HuH-7.5 (cell line): ENCODE data around the gene VPS72.

Experiments
- DNase-seq: peaks from one replicate; pipeline ENCODE4 v3.0.0; 2011; ENCODE audit warnings: low spot score

VPS72 gene

DNA sequence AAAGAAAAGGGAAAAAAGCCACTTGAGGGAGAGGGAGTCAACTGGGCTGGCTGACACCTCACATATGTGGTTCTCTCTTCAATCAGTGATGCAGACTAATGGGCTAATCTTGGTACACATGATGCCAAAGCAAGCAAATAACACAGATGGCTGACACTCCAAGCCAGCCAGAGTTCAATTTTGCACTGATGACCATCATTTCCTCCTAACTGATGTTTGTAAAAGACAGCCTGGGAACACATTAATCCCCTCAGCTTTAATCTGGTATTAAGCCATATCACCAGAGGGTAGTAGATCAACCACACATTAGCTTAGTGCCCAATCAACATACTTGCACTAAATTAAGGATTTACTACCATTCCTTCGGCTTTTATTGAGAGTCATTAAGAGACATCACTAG lies 2.8 kb downstream of the VPS72 start:
- DNase-seq: no peak

DNA sequence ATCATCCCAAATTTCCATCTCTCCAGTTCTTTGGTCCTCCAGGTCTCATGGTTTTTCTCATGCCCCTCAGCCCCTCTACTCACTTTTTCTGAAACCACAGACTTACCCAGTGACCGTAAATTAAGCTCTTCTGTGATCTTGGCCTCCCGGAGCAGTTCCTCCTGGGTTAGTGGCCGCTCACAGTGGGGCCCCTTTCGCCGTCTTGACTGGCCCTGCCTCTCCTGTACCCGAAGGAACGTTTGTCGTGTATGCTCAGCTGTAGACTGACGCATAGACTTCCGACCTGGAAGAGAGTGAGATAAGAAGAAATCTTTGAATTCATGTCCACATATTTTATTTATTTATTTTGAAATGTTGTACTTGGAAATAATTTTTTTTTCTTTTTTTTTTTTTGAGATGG lies 5.8 kb downstream of the VPS72 start:
- no peak for DNase-seq

DNA sequence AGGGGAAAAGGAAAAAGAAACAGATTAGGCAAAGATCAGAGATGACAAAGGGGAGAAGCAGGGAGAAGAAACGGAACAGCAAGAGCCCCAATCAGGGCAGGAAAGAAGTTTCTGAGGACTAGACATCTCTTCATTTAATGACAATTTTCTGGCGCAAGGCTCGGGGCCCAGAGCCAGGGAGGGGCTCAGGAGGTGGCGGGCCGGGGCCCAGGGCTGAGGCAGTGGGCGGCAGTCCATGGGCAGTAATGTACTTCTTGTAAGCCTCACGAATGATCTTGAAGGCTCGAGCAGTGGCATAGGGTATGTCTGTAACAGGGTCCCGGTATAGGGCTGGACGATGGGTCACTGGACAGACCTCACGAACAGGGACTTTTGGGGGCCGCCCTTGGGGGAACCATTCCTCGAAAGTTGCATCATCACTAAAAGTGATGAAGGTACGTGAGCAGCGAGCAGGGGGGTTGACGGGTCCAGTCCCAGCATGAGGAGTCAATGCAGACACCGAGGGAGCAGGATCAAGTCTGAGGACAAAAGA lies 13.4 kb downstream of the VPS72 start:
- no peak for DNase-seq

DNA sequence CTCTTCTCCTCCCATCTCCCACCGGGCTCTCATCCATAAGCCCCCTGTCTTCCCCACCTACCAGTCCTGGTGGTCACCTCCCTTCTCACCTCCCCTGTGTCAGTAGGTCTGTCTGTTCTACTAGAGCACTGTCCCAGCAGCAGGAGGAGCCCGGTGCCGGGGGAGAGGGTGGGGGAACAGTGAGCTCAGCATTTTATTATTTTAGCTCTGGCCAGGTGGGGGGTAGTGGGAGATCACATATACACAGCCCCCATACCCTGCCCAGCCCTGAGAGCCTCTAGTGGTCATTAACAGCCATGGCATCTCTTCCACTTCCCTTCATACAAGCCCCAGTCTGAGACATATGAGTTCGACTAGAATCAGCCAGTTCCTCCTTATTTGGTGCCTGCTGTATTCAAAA lies 14.1 kb downstream of the VPS72 start, which contains the start of gene TMOD4:
Gene TMOD4, minus strand, starts transcription at position 119 of the 400 bp plus-strand sequence. CDS start 1,106 bp downstream, outside the sequence.
- DNase-seq: peak; percentile 30

DNA sequence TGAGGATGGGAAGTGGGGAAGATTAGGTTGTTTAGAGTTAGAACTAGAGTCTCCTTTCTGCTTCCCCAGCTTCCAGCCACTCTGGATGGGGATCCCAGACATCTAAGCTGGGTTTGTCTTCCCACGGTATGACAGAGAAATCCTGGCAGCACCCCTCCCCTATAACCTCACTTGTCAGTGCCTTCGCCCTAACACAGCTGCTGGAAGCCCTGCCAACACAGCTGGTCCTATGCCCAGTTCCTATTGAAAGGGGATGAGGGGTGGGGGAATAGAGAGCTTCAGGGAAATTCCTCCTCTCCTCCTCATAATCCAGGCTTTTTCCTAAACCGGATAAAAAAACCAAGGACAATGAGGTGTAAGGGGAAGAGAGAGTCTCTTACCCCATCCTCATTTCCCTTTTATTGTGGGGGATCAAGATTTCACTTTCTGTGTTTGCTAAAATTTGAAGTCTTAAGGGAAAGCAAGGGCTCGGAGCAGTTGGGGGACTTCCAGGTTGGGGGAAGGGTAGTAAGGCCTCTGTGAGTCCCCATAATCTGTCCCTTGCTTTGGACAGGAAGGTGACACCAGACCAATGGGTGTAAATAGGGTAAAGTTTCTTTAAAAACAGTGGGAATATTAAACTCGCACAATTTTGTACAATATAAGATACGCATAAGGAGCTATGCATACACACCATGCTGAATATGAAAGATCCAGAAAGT lies 14.8 kb downstream of the VPS72 start:
- no peak for DNase-seq

DNA sequence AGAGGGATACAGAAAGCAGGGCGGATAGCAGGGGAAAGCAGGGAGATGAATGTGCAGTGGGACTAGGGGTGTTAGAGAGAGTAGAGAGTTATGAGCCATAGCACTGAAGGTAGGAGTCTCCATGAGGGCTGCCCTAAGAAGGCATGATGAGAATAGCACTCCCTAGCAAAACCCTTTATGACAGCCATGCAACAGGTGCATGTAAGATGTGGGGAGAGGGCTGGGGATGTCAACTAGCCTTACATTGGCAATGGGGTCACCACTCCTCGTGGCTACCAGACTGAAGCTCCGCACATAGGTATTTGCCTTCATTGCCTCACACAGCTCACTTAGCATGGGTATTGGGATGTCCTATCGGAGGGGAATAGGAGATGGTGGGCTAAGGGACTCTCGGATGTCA lies 18.8 kb downstream of the VPS72 start:
- DNase-seq: no peak

DNA sequence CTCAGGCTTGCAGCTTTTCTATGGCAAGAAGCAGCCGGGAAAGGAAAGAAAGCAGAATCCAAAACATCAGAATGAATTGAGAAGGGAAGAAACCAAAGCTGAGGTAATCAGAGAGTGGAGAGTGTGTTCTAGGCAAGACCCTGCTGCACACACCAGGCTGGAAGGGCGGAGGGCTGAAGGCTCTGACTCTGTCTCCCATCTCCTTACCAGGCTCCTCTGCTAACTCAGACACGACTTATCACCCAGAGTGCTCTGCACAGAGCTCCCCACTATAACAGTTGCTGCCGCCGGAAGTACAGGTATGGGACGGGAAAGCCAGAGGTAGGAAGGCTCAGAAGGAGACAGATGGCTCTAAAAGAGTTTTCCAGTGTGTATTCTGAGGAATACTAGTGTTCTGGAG lies 22.9 kb downstream of the VPS72 start:
- DNase-seq: no peak

DNA sequence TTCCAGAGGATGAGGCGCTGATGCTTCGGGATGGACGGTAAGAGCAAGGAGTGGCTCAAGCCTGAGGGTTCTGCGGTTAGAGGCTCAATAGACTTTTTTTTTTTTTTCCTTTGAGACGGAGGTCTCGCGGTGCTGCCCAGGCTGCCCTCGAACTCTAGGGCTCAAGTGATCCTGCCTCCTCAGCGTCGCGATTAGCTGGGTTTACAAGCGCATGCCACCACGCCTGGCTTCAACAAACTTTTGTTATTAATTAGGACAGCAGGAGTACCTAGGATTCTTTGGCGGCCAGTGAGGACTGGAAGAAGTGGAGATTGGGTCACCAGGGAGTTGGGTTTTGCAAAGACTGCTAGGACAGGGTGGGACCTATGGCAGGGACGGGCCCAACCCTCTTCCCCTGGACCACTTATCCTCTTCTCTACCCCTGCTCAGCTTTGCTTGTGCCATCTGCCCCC lies 23.5 kb downstream of the VPS72 start:
- DNase-seq: no peak

DNA sequence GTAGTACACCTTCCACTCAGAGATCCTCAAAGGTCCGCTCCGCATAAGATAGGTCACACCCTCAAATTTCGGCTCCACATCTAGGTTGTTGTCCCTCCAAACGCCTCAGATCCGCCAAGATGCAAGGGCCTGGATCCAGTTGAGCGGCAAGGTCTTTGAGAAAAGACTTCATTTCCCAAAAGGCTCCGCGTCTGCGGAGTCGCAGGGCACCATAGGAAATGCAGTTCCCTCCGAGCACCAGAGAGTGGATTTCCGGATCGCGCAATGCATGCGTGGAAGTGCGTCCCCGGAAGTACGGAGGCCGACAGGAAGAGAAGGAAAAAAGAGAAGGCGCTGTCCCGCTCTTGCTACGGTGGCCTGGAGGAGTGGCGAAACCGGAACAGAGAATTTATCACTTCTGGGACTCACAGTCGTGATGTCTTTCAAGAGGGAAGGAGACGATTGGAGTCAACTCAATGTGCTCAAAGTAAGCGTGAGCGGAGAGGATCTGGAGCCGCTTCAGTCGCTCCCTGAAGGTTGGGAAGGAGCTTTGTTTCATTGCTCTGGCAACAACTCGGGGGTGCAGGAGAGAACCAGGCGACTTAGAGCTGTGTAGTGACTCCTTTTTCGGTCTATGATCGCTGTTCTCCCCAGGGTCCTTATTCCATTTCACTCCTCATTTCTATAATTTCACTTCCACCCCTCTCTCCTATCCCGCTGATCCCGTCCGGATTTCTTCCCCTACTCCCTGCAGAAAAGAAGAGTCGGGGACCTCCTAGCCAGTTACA lies 24.1 kb downstream of the VPS72 start, which contains the start of the genes LYSMD1 and SCNM1:
Gene LYSMD1, minus strand, starts transcription at position 165 of the 767 bp plus-strand sequence. CDS start 644 bp downstream, outside the sequence.
Gene SCNM1, plus strand, starts transcription at position 407 of the 767 bp plus-strand sequence. Its CDS starts 9 bp downstream, at position 416.
- peak; percentile 87 for DNase-seq

DNA sequence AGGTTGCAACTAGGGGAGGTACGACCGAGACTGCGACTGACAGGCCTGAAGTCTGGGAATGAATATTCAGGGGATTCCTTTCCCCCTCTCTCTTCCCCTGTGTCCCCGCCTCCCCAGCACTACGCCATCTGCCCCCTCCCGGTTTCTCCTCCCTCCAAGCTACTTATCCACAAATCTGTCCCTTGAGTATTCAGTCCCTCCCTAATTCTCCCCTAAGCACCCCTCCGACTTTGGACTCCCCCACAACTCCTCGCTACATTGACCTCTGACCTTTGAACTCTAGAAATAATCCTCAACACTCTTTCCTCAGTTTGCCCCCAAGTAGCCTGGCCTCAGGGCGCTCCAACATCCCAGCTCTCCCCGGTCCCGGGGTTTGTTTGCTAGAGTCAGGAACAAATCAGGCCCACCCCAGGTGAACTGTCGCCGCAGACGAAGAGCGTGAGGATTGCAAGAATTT lies 24.7 kb downstream of the VPS72 start:
- DNase-seq: peak; percentile 38

DNA sequence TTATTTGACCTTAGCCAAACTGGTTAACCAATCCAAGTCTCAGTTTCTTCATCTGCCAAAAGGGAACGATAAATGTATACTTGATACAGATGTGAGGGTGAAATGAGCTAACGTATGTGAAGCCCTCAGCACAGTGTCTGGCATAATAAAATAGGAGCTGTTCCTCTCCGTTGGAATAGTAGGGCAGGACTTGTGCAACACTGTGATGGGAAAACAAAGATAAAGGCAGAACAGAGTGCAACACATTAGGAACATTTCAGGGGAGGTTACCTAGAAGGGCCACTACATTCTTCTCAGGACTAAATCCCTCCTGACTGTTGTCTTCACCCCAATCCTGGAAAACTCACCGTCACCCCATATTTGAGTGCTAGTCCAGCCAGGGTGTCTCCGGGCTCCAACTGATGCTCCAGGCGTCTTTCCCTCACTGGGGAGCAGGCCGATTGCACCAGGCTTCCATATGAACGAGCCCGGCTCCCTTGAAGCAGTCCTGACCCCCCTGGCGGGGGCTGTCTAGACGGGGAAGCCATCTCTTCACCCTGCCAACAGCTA lies 25.2 kb downstream of the VPS72 start:
- DNase-seq: no peak

DNA sequence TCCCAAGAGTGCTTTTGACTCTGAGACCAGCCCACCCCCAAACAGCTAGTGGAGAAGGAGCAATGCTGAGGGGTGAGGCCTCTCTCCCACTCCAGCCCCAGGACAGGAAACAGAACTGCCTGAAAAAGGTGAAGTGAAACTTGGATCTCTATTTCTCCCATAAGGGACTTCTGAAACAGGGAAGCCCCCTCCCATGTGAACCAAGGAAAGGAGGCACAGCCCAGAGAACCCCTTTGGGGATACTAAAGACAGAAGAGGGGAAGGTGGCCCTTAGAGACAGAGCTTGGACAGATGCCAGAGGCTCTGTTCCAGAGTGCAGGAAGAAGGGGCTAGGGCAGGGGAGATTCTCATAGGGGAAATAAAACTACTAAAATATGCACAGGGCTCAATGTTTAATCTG lies 30.6 kb downstream of the VPS72 start:
- no peak for DNase-seq

DNA sequence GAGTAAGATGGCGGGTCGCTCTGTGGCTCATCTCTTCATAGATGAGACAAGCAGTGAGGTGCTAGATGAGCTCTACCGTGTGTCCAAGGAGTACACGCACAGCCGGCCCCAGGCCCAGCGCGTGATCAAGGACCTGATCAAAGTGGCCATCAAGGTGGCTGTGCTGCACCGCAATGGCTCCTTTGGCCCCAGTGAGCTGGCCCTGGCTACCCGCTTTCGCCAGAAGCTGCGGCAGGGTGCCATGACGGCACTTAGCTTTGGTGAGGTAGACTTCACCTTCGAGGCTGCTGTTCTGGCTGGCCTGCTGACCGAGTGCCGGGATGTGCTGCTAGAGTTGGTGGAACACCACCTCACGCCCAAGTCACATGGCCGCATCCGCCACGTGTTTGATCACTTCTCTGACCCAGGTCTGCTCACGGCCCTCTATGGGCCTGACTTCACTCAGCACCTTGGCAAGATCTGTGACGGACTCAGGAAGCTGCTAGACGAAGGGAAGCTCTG lies 31.2 kb downstream of the VPS72 start:
- DNase-seq: no peak

DNA sequence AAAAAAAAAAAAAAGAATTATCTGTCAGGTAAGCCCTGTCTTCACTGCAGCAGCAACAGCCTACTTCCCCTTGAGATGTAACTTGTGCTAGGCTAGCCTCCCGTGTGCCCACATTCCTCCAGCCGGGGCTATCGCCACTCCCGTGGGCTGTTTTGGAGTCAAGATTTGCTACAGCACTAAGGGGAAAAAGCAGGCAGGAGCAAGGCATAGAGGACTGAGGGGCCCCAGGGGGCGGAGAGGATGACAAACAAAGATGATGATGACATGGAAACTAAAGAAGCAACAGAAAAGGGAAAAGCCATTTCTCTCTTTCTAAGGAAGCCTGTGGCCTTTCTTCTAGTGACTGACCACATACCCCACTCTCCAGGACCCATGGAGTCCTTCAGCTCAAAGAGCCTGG lies 31.7 kb downstream of the VPS72 start:
- DNase-seq: no peak

DNA sequence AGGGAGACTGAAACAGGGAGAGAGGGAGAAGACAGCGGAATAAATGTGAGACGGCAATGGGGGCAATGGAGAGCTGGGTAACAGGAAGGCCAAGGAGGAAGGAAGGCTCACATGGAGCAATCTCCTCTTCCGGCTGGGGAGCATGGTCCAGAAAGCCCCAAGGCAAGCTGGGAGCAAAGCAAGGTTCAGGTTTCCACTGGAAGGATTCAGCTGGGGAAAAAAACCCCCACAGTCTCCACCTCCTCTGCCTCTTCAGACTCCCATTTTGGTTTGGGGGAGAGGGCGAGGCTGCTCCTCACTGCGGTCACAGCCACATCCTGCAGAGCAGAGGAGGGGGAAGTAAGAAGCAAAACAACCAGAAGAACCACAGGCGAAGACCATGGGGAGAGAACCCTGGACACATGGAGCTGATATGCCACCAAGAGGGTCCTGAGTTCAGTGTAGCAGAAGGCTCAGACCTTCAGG lies 32.9 kb downstream of the VPS72 start:
- DNase-seq: no peak

DNA sequence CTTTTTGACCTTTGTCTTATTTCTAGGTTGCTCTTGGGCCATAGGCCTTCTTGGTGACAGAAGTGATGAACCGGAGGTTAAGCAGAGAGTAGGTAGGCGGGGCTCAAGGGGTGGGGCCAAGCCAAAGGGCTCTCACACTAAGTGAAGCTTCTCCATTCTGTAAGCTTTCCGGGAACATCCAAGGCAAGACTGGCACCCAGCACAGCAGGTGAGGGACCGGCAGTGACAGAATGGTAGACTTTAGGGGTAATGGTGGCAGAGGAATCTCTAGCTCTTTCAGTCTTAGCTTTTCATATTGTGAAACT lies 33.5 kb downstream of the VPS72 start, which contains the start of gene TNFAIP8L2:
Gene TNFAIP8L2, plus strand, starts transcription at position 135 of the 305 bp plus-strand sequence. CDS start 2,049 bp downstream, outside the sequence.
- no peak for DNase-seq

DNA sequence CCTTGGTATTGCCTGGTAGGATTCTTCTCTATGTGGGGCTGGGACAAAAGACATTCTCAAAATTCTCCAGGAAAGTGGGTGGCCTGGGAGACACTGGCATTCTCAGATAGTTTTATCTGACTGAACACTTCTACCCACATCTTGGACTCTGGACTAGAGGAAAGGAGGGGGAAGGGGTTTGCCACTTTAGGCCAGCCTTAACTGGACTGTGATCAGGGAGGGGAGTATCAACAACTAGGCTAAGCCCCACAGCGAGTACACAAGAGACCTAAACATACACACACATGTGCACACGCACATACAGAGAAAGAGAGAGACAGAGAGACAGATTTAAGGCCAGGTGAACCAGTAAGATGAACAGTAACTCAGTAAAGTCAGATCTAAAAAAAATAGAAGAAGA lies 42.3 kb downstream of the VPS72 start:
- no peak for DNase-seq

DNA sequence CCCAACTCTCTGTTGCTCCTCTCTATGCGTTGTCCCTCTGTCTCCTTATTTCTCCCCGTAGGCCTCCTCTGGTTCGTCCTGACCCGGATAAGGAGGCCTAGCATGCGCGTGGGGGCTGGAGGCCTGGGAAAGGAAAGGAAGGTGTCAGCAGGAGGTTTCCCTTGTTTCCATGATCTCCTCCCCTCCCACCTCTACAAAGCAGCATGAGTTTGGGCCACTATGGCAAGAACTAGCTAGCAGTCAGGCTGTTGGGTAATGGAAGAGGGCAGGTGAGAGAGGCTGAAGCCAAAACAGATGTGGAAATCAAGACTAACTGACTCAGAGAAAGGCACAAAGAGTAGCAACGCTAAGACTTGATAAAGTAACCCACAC lies 42.9 kb downstream of the VPS72 start:
- DNase-seq: no peak

DNA sequence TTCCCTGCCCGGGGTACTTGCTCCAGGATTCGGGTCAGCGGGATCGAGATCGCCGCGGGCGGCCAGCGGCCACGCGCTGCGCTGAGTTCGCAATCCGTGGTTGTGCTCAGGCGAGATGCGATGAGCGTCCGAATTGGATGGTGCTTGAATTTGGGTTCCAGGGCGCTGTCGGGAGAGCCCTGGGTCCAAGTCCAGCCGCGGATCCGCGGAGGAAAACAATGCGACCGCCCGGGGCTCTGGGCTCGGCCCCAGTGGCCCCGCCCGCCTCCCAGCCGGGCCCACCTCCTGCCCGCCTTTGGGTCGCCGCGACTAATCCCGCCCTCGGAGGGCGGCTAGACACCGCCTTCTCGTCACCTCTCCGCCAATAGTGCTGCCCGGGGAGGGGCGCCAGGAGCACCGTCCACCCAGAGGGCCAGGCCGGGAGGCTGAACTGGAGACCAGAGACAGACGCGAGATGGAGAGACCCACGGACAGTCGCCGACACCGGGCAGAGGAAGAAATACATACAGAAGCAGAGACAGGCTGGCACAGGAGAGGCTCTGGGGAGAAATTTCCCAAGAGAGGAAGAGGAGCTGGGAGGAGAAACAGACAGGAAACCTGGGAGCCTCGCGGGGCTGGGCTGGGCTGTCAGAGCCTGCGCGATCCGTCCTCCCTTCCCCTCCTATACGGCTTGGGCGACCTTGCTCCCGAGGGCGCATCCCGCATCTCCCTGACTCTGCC lies 43.4 kb downstream of the VPS72 start, which contains the start of gene SEMA6C:
Gene SEMA6C, minus strand, starts transcription at position 220 of the 720 bp plus-strand sequence. CDS start 4,010 bp downstream, outside the sequence.
- peak; percentile 93 for DNase-seq

DNA sequence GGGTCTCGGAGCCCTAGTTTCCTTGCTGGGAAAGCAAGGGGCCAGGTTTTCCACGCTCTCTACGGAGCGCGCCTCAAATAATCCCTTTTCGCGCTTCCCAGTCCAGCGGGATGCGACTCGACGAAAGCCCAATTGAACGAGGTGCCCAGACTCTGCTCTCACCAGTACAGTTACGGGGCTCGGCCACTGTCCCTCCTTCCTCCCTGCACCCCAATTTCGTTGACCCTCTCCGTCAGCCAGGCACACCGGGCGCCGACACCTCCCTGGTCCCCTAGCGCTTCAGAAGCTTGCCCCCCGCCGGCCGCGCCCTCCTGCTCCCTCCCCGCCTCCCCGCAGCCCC lies 44.0 kb downstream of the VPS72 start:
- DNase-seq: no peak

DNA sequence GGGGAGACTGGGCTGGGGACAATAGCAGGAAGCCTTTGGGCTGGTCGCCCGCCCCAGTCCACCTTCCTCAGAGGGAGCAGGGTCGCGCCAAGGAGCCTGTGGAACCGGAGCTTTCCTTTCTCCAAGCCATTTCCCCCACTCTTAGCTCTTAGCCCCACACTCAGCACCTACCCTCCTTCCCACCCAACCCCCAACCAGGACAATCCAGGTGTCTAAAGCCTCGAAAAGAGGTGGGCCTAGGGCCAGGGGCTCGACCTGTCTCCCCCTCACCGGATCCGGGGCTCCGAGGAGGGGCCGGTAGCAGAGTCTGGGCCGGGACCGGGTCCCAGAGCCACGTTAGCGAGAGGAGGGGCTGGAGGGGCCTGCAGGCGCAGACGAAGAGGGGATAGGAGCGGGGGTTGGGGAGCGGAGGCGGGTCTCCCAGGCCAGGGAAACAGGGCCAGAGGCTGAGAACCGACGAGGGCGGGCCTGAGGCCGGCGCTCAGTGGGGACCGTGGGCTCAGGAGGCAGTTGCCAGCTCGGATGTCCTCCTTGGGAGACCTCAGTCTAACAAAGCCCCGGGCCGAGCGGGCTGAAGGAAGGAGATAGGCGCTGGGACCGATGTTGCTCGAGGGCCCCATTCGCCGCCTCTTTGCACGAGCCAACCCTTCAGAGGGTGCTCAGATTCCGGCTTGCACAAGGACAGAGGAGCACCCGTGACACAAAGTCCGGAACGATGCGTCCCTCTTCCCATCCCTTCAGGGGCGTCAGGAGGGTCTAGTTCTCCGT lies 44.5 kb downstream of the VPS72 start:
- DNase-seq: no peak
